ENCODE results near the gene PRAMEF1.
A peak's percentile ranks its signal among the peaks of the same experiment; 100 is the strongest.
"Not testable (repeated sequence)": the region's sequence is repeated elsewhere in the genome, so short reads cannot be mapped to it uniquely, and the experiment has no call there.

PRAMEF1 gene

DNA sequence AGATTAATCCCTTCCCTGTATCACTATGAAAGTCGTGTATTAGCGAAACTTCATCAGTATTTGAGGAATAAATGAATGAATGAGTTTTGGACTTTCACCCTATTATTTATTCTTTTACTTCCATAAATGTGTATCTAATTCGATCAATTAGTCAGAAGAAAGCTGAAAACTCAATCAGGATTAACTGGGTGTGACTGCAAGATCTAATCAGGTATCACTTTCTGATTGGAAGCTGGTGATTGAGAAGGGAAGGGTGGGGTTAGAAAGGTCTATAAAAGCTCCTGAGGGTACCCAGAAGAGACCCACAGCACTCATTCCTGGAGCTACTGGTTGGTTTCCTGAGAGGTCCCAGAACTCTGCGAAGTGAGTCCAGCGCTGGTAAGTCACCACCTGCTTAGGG lies at the start of gene PRAMEF1:
TSS of gene PRAMEF1 (plus strand) at position 301 of the 400 bp plus-strand sequence. CDS start 1,831 bp downstream, outside the sequence.
- not testable (repeated sequence) for DNase-seq

- TF ChIP-seq GATA1 (IDR thresholded peaks at IDR 0.05; ENCODE audit: low read depth, low read length) (no peak), POLR2A (IDR thresholded peaks at IDR 0.05; ENCODE audit: low read length) (no peak)
- no peak for DNase-seq
Measured at GRCh38 chr1:12741946-12742345, 49.3 kb upstream of the PRAMEF1 start.

DNA sequence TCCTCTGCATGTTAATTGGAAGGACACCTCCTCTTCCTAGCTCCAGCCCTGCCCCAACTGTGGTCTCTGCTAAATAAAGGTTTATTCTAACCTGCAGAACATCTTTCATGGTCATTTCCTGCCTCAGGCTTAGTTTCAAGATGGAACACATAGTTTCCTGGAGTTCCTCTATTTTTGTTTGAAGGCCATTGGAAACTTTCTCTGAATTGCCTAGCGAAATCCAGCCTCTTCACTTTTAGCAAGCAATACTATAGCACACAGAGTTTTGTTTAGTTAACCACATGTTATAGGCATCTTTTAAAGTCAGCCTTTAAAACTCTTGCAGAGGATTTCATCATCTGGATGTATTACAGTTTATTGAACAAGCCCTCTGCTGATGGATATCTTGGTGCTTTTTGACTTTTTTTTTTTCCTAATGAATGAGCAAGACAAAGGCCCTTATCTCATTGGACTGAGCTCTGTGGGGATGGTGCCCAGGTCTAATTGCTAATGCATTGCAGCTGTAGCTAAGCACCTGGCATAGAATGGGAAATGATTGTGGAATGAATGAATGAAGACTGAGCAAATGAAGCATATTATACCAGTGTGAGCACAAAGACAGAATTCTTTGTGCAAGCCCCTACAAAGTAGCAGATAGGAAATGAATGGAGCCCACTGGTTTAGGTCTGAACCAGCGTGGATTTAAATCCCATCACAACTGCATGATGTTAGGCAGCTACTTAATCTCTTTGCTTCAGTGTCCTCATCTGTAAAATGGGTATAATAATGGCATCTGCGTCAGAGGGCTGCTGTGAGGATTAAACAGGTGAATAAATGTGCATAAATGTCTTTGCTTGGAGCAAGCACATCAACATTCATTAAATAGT lies 45.8 kb upstream of the PRAMEF1 start:
- no peak for TF ChIP-seq GATA1 (IDR thresholded peaks at IDR 0.05; ENCODE audit: low read depth, low read length)
- no peak for TF ChIP-seq POLR2A (IDR thresholded peaks at IDR 0.05; ENCODE audit: low read length)
- peak in 1 of 2 experiments; percentile 56 for DNase-seq

DNA sequence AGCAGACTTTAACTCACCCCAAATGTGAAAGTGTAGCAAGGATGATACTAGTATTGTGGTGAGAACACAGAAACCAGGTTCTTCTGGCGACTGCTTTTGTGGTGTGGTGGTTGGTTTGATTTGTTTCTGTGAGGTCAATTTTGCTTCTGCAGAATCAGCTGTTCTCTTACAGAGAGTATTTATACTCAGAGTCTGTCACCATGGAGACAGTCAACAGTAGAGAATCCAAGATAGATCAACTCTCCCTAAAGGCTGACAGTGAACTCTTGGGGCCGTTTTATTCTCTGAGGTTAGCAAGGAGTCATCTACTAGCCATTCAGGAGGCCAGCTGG lies 45.2 kb upstream of the PRAMEF1 start, which contains the start of gene CFAP107:
TSS of gene CFAP107 (plus strand) at position 209 of the 332 bp plus-strand sequence. CDS start 231 bp downstream, outside the sequence.
- peak in 1 of 2 experiments; percentile 13 for DNase-seq
- TF ChIP-seq POLR2A (IDR thresholded peaks at IDR 0.05; ENCODE audit: low read length): no peak
- TF ChIP-seq GATA1 (IDR thresholded peaks at IDR 0.05; ENCODE audit: low read depth, low read length): no peak

DNA sequence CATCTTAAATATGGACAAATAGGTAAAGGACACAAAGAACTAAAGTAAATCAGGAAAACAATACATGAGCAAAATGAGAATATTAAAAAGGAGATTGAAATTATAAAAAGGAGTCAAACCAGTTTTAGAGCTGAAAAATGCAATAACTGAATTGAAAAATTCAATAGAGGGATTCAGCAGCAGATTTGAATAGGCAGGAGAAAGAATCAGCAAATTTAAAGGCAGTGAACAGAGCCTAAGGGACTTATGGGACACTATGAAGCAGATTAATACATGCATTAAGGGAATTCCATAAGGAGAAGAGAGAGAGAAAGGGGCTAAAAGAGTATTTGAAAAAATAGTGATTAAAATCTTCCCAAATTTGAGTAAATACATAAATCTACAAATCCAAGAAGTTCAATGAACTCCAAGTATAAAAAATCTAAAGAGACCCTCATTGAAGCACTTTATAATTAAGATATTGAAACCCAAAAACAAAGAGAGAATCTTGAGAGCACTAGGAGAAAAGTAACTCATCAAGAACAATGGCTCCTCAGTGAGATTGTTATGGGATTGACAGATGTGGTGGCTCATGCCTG lies 42.3 kb upstream of the PRAMEF1 start:
- TF ChIP-seq POLR2A (IDR thresholded peaks at IDR 0.05; ENCODE audit: low read length) (no peak), GATA1 (IDR thresholded peaks at IDR 0.05; ENCODE audit: low read depth, low read length) (no peak)

GRCh38 chr1:12754738-12755137 lies 36.5 kb upstream of the PRAMEF1 start:
- no peak for TF ChIP-seq POLR2A (IDR thresholded peaks at IDR 0.05; ENCODE audit: low read length)
- DNase-seq: no peak

More for the DNA sequence above, 42.3 kb upstream of the PRAMEF1 start:
- no peak for DNase-seq

DNA sequence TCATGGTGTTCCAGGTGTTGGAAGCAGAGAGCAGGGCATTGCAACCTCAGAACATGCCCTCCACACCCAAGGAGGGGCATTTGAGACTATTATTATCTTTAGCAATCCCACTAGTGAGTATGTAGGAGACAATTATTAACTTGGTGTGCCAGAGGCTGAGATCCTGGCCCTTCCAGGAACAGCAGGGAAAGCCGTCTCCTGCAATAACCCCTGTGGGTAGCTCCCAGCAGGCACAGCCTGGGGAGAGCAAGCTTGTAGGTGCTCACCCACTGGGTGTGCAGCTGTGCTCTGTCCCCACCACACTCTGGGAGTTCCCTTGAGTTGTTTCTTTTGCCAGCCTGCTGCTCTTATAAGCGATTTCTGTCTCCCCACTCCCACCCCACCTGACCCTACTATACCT lies 34.9 kb upstream of the PRAMEF1 start:
- no peak for DNase-seq
- no peak for TF ChIP-seq POLR2A (IDR thresholded peaks at IDR 0.05; ENCODE audit: low read length)
- TF ChIP-seq GATA1 (IDR thresholded peaks at IDR 0.05; ENCODE audit: low read depth, low read length): no peak

- TF ChIP-seq GATA1 (IDR thresholded peaks at IDR 0.05; ENCODE audit: low read depth, low read length): no peak
- TF ChIP-seq POLR2A (IDR thresholded peaks at IDR 0.05; ENCODE audit: low read length): no peak
- DNase-seq: no peak
Measured at GRCh38 chr1:12756768-12757413, 34.3 kb upstream of the PRAMEF1 start.

DNA sequence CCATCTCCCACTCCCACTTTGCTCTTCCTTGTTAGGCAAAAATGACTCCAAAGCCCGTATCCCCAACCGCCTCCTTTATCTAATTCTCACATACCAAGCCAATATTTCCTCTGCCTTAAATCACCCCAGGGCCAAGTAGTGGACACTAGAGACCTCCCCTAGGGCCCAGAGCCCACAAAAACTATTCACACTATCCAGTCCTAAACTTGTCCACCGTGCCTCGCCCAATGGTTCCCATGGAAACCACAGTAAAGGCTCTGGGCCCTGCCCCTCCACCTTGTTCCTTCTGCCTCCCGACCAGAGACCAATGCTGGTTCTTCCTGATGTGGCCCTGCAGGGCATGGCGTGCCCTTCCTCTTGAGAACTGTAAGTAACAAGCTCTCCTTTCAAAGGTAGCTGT lies 33.4 kb upstream of the PRAMEF1 start:
- DNase-seq: no peak
- TF ChIP-seq GATA1 (IDR thresholded peaks at IDR 0.05; ENCODE audit: low read depth, low read length) (no peak), POLR2A (IDR thresholded peaks at IDR 0.05; ENCODE audit: low read length) (no peak)

GRCh38 chr1:12760256-12760795 lies 30.9 kb upstream of the PRAMEF1 start:
- DNase-seq: no peak
- TF ChIP-seq GATA1 (IDR thresholded peaks at IDR 0.05; ENCODE audit: low read depth, low read length) (no peak), POLR2A (IDR thresholded peaks at IDR 0.05; ENCODE audit: low read length) (no peak)

DNA sequence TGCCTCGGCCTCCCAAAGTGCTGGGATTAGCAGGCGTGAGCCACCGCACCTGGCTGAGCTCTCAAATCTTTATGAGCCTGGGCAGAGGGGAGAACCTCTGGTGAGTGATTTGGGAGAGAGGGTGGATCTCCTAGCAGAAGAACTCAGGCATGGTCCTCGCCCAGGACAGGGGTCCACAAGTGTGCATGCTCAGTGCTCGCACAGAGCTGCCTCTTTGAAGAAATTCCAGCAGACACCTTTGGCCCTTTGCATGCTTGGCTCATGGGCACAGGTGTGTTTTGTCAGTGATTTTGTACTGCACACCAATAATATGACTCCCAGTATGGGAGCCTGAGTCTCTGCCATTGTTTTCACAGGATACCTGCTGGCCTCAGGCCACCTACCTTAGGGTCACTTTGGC lies 29.4 kb upstream of the PRAMEF1 start:
- TF ChIP-seq POLR2A (IDR thresholded peaks at IDR 0.05; ENCODE audit: low read length): no peak
- TF ChIP-seq GATA1 (IDR thresholded peaks at IDR 0.05; ENCODE audit: low read depth, low read length): no peak
- DNase-seq: no peak

DNA sequence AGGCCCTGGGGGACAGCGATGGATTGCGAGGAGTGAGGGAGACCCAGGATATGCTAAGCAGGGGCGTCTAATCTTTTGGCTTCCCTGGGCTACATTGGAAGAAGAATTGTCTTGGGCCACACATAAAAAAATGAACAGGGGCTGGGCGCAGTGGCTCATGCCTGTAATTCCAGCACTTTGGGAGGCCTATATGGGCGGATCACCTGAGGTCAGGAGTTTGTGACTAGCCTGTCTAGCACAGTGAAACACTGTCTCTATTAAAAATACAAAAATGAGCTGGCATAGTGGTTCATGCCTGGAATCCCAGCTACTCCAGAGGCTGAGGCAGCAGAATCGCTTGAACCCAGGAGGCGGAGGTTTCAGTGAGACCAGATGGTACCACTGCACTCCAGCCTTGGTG lies 28.4 kb upstream of the PRAMEF1 start:
- TF ChIP-seq POLR2A (IDR thresholded peaks at IDR 0.05; ENCODE audit: low read length) (no peak), GATA1 (IDR thresholded peaks at IDR 0.05; ENCODE audit: low read depth, low read length) (no peak)
- DNase-seq: no peak

DNA sequence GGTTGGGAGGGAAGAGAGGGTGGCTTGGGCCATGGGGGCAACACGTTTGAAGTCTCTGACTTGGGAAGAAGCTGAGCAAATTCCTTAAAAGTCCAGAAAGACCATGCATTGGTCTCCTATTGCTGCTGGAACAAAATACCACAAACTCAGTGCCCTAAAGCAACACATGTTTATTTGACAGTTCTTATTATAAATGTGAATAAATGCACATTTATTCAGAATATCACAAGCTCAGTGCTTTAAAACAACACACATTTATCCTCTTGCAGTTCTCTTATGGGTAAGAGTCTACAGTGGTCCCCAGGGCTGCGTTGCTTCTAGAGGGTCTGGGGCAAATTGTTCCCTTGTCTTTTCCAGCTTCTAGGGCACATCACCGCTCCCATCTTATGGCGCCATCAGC lies 27.7 kb upstream of the PRAMEF1 start:
- no peak for DNase-seq
- TF ChIP-seq GATA1 (IDR thresholded peaks at IDR 0.05; ENCODE audit: low read depth, low read length): no peak
- no peak for TF ChIP-seq POLR2A (IDR thresholded peaks at IDR 0.05; ENCODE audit: low read length)

- DNase-seq: no peak
- TF ChIP-seq POLR2A (IDR thresholded peaks at IDR 0.05; ENCODE audit: low read length) (no peak), GATA1 (IDR thresholded peaks at IDR 0.05; ENCODE audit: low read depth, low read length) (no peak)
Measured at GRCh38 chr1:12764016-12764415, 27.2 kb upstream of the PRAMEF1 start.
